Astrocyte of the hippocampus (primary cell): ENCODE results near the gene SMIM38.

Experiments
- DNase-seq: peaks from one replicate; pipeline ENCODE4 v3.0.0; 2011; ENCODE audit warnings: low read depth, low spot score

SMIM38 gene

GRCh38 chr11:69155302-69156234 is at the start of gene SMIM38:
TSS of gene SMIM38 (plus strand) at chr11:69155935. CDS start at chr11:69157847, 1,912 bp downstream.
- DNase-seq: no peak

GRCh38 chr11:69106031-69106811 is 49.5 kb upstream of the SMIM38 start:
- DNase-seq: no peak

GRCh38 chr11:69107413-69107812 is 48.3 kb upstream of the SMIM38 start:
- no peak for DNase-seq

- DNase-seq: no peak
Observed at GRCh38 chr11:69108030-69108429, 47.7 kb upstream of the SMIM38 start.

GRCh38 chr11:69108559-69108958 is 47.2 kb upstream of the SMIM38 start:
- no peak for DNase-seq

- DNase-seq: no peak
Observed at GRCh38 chr11:69109101-69109500, 46.6 kb upstream of the SMIM38 start.

- DNase-seq: no peak
Observed at GRCh38 chr11:69110451-69110850, 45.3 kb upstream of the SMIM38 start.

GRCh38 chr11:69111624-69112542 is 43.9 kb upstream of the SMIM38 start:
- DNase-seq: no peak

- DNase-seq: no peak
Observed at GRCh38 chr11:69113226-69113625, 42.5 kb upstream of the SMIM38 start.

GRCh38 chr11:69113646-69114340 is 41.9 kb upstream of the SMIM38 start:
- DNase-seq: no peak

GRCh38 chr11:69114362-69114761 is 41.4 kb upstream of the SMIM38 start:
- DNase-seq: no peak

GRCh38 chr11:69114811-69115523 is 40.8 kb upstream of the SMIM38 start:
- DNase-seq: no peak

- peak; percentile 67 for DNase-seq
Observed at GRCh38 chr11:69115586-69116560, 39.9 kb upstream of the SMIM38 start.

- DNase-seq: no peak
Observed at GRCh38 chr11:69116671-69117070, 39.1 kb upstream of the SMIM38 start.

GRCh38 chr11:69119190-69119589 is 36.5 kb upstream of the SMIM38 start:
- DNase-seq: no peak

- DNase-seq: no peak
Observed at GRCh38 chr11:69120096-69120875, 35.4 kb upstream of the SMIM38 start.

- no peak for DNase-seq
Observed at GRCh38 chr11:69121021-69121420, 34.7 kb upstream of the SMIM38 start.

GRCh38 chr11:69121621-69122325 is 34.0 kb upstream of the SMIM38 start:
- DNase-seq: no peak
